SJSA1 (cell line): ENCODE measurements around the gene KIF4A. TPM values are rescaled to one million over a fixed set of nuclear protein-coding genes. Genes with fewer than 3 reads are reported as not detected.

Source experiments
- total RNA-seq: library from RNA; depleted of rRNA; stranded (reverse); fragments of >200 nt; shearing (Covaris generic); gene quantifications from 2 replicates; pipeline ENCODE4 v1.2.3, GENCODE V29; 2014; rRNA removed

KIF4A gene
- total RNA-seq, 1 experiment from 2014 or later: 56.3 TPM

Other genes starting within 250 kb of the KIF4A start
- not detected in 2 replicates for gene AWAT2, start 240.2 kb upstream of the KIF4A start, total RNA-seq
- not detected in 2 replicates for gene OTUD6A, start 227.6 kb upstream of the KIF4A start, total RNA-seq
- 42.1 and 45.4 TPM in 2 replicates for gene IGBP1, start 156.7 kb upstream of the KIF4A start, total RNA-seq
- not detected in 2 replicates for gene DGAT2L6, start 112.6 kb upstream of the KIF4A start, total RNA-seq
- gene AWAT1, start 55.4 kb upstream of the KIF4A start, total RNA-seq: not detected in 2 replicates
- gene P2RY4, start 29.9 kb upstream of the KIF4A start, total RNA-seq: not detected in 2 replicates
- not detected in 2 replicates for gene ARR3, start 21.8 kb upstream of the KIF4A start, total RNA-seq
- gene RAB41, start 7.9 kb upstream of the KIF4A start, total RNA-seq: not detected in 2 replicates
- gene PDZD11, start 177 bp upstream of the KIF4A start, total RNA-seq: 70.9 and 85.6 TPM in 2 replicates
- gene GDPD2, start 133.2 kb downstream of the KIF4A start, total RNA-seq: 0.05 TPM in 1 of 2 replicates, not detected in the other
- 16.6 and 19.4 TPM in 2 replicates for gene DLG3, start 154.7 kb downstream of the KIF4A start, total RNA-seq